HepG2 (cell line): ENCODE results near the gene TMEM62. TPM values are rescaled to one million over a fixed set of nuclear protein-coding genes. Genes with fewer than 3 reads are reported as not detected.

Source experiments
- AGO1 ChIP-seq: fragments of 200-400 bp; formaldehyde crosslinking; IDR thresholded peaks from 2 replicates; pipeline ENCODE4 v1.6.1; 2017; ENCODE audit warnings: mild to moderate bottlenecking, low read depth, low read length, moderate library complexity; ENCODE audit not compliant: poor library complexity, severe bottlenecking
- ATRX ChIP-seq: sonication (generic); formaldehyde crosslinking; IDR thresholded peaks from 2 replicates; pipeline ENCODE4 v1.4.0; 2020; ENCODE audit warnings: missing genetic modification reagents, borderline replicate concordance
- HOXA5 ChIP-seq: sonication (generic); formaldehyde crosslinking; IDR thresholded peaks from 2 replicates; pipeline ENCODE4 v1.4.0; 2020; ENCODE audit warnings: missing genetic modification reagents
- PAXIP1 ChIP-seq: sonication (generic); formaldehyde crosslinking; conservative IDR thresholded peaks from 2 replicates; pipeline ENCODE4 v1.4.0; 2020; ENCODE audit warnings: mild to moderate bottlenecking, missing genetic modification reagents, moderate library complexity
- SIX4 ChIP-seq: sonication (generic); formaldehyde crosslinking; IDR thresholded peaks from 2 replicates; pipeline ENCODE4 v1.4.0; 2020; ENCODE audit warnings: missing genetic modification reagents
- STAT5B ChIP-seq: sonication (generic); formaldehyde crosslinking; IDR thresholded peaks from 2 replicates; pipeline ENCODE4 v1.4.0; 2020; ENCODE audit warnings: missing genetic modification reagents
- THAP8 ChIP-seq: sonication (generic); formaldehyde crosslinking; IDR thresholded peaks from 2 replicates; pipeline ENCODE4 v1.5.1; 2020; ENCODE audit warnings: missing genetic modification reagents, mild to moderate bottlenecking, borderline replicate concordance
- TIGD3 ChIP-seq: sonication (generic); formaldehyde crosslinking; IDR thresholded peaks from 2 replicates; pipeline ENCODE4 v1.5.1; 2020; ENCODE audit warnings: mild to moderate bottlenecking, missing genetic modification reagents, borderline replicate concordance
- ZNF44 ChIP-seq: sonication (generic); formaldehyde crosslinking; IDR thresholded peaks from 2 replicates; pipeline ENCODE4 v1.5.1; 2020; ENCODE audit warnings: mild to moderate bottlenecking, missing genetic modification reagents
- ZNF570 ChIP-seq: sonication (generic); formaldehyde crosslinking; IDR thresholded peaks from 2 replicates; pipeline ENCODE4 v1.4.0; 2020; ENCODE audit warnings: mild to moderate bottlenecking, missing genetic modification reagents, borderline replicate concordance
- ZNF577 ChIP-seq: sonication (generic); formaldehyde crosslinking; IDR thresholded peaks from 2 replicates; pipeline ENCODE4 v1.4.0; 2020; ENCODE audit warnings: mild to moderate bottlenecking, low read depth, missing genetic modification reagents, borderline replicate concordance
- ZNF609 ChIP-seq: sonication (generic); formaldehyde crosslinking; IDR thresholded peaks from 2 replicates; pipeline ENCODE4 v1.4.0; 2020; ENCODE audit warnings: mild to moderate bottlenecking, missing genetic modification reagents, borderline replicate concordance
- ZNF670 ChIP-seq: sonication (generic); formaldehyde crosslinking; IDR thresholded peaks from 2 replicates; pipeline ENCODE4 v1.8.0; 2022; ENCODE audit warnings: mild to moderate bottlenecking, missing genetic modification reagents, borderline replicate concordance
- ZUFSP ChIP-seq: sonication (generic); formaldehyde crosslinking; IDR thresholded peaks from 2 replicates; pipeline ENCODE4 v1.9.0; 2021; ENCODE audit warnings: missing genetic modification reagents, mild to moderate bottlenecking, borderline replicate concordance
- polyA plus RNA-seq, 8 experiments: library from polyadenylated mRNA; depleted of rRNA in 3 of 8; stranded (reverse) in 7 of 8; unstranded in 1 of 8; fragments of >200 nt; fragmentation: Illumina TruSeq in 4 of 8; extraction: Trizol in 4 of 8; gene quantifications; 2 replicates each; pipeline versions ENCODE4 v1.2.1 to v1.2.3, GENCODE V29; 2011 to 2016; ENCODE audit warnings: low read depth in 4 of 8, missing spikeins in 1 of 8, mixed read lengths in 1 of 8; ENCODE audit not compliant: insufficient read depth in 1 of 8
- total RNA-seq, 5 experiments: library from RNA; depleted of rRNA; stranded (reverse); fragments of >200 nt; fragmentation: Illumina TruSeq; extraction: Trizol; gene quantifications; 2 replicates each; pipeline ENCODE4 v1.2.3, GENCODE V29; 2016; ENCODE audit warnings: low read depth in 1 of 5

TMEM62 gene
- total and polyA plus RNA-seq, 2 of the 13 experiments (the other 11 are each of a cell fraction or from before 2014, with no cell fraction given): 14.2 to 20.9 TPM

- TF ChIP-seq ATRX (CRISPR knock-in tag) (no peak), ZNF570 (CRISPR knock-in tag) (no peak), ZNF609 (CRISPR knock-in tag) (0 out of 2 replicates have a peak, but pooled peaks have one; percentile 47), TIGD3 (0 out of 2 replicates have a peak, but pooled peaks have one; percentile 61), ZNF577 (no peak), STAT5B (CRISPR knock-in tag) (no peak), AGO1 (peak; percentile 74), ZNF670 (no peak), ZUFSP (CRISPR knock-in tag) (no peak), HOXA5 (CRISPR knock-in tag) (peak; percentile 72), THAP8 (CRISPR knock-in tag) (no peak), SIX4 (no peak), ZNF44 (no peak), PAXIP1 (0 out of 2 replicates have a peak, but pooled peaks have one; percentile 33)
Observed at GRCh38 chr15:43185157-43186002, 52.0 kb downstream of the TMEM62 start, which contains the start of gene CCNDBP1 (continued).
